OCI-LY3 (cell line): ENCODE results near the gene JAKMIP2.

ENCODE experiments used
- EZH2phosphoT487 ChIP-seq: fragments of 200-600 bp; shearing (Covaris generic); IDR thresholded peaks from 2 replicates; pipeline ENCODE4 v1.6.1; 2018; ENCODE audit warnings: antibody characterized with exemption, mixed run types, low read depth
- TF ChIP-seq, protein P1 (sequence below): fragments of 200-600, 300-600 bp; sonication (generic); IDR thresholded peaks from 2 replicates; pipeline ENCODE4 v1.5.1; 2014; ENCODE audit warnings: antibody characterized with exemption, low read length, low read depth

DNA sequence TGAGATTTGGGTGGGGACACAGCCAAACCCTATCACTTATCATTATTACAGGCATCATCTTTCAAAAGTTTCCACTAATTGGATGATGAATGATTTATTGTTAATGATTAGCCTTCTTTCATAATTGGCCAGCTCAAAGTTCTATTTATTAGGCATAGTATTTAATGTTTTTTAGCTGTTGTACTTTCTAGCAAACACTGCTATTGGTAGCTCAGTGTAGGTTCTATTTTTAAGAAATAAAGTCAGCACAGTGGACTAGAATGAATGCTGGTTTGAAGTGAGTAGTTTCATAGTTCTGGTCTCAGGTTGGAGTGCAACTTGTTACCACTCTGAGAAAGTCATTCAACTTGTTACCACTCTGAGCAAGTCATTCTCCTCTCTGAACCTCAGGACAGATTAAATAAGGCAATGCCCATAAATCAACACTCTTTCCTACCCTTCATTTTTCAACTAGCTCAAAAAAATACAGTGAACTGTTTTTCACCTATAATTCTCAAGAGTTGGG, 46.9 kb downstream of the JAKMIP2 start:
- TF ChIP-seq, protein P1, sequence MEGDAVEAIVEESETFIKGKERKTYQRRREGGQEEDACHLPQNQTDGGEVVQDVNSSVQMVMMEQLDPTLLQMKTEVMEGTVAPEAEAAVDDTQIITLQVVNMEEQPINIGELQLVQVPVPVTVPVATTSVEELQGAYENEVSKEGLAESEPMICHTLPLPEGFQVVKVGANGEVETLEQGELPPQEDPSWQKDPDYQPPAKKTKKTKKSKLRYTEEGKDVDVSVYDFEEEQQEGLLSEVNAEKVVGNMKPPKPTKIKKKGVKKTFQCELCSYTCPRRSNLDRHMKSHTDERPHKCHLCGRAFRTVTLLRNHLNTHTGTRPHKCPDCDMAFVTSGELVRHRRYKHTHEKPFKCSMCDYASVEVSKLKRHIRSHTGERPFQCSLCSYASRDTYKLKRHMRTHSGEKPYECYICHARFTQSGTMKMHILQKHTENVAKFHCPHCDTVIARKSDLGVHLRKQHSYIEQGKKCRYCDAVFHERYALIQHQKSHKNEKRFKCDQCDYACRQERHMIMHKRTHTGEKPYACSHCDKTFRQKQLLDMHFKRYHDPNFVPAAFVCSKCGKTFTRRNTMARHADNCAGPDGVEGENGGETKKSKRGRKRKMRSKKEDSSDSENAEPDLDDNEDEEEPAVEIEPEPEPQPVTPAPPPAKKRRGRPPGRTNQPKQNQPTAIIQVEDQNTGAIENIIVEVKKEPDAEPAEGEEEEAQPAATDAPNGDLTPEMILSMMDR: no peak
- TF ChIP-seq EZH2phosphoT487: no peak
